ENCODE measurements around the gene PAQR5. TPM values are rescaled to one million over a fixed set of nuclear protein-coding genes. Genes with fewer than 3 reads are reported as not detected.
A peak's percentile ranks its signal among the peaks of the same experiment; 100 is the strongest.

Gene PAQR5
- total RNA-seq, 1 donor from 2014 or later: 1.5 TPM

- Mint-ChIP-seq H3K4me1 (ENCODE audit: unreplicated experiment) (peaks cover 28% of the 10 kb centered on the region), H3K36me3 (ENCODE audit: unreplicated experiment) (no peaks in the 10 kb centered on the region), H3K27ac (ENCODE audit: unreplicated experiment) (no peak overlapping the region), H3K4me3 (ENCODE audit: unreplicated experiment) (no peak overlapping the region), H3K27me3 (ENCODE audit: unreplicated experiment) (no peaks in the 10 kb centered on the region), H3K9me3 (ENCODE audit: unreplicated experiment) (no peaks in the 10 kb centered on the region)
- DNase-seq (ENCODE audit: extremely low spot score, unreplicated experiment): no peak
- TF ChIP-seq CTCF (IDR thresholded peaks at IDR 0.05): no peak
Observed at GRCh38 chr15:69408841-69409240, 110.1 kb downstream of the PAQR5 start.

- H3K9me3 Mint-ChIP-seq (ENCODE audit: unreplicated experiment): no peaks in the 10 kb centered on the region
- no peak overlapping the region for H3K4me3 Mint-ChIP-seq (ENCODE audit: unreplicated experiment)
- H3K27me3 Mint-ChIP-seq (ENCODE audit: unreplicated experiment): no peaks in the 10 kb centered on the region
- H3K4me1 Mint-ChIP-seq (ENCODE audit: unreplicated experiment): peaks cover 30% of the 10 kb centered on the region
- no peak for DNase-seq (ENCODE audit: extremely low spot score, unreplicated experiment)
- H3K27ac Mint-ChIP-seq (ENCODE audit: unreplicated experiment): no peak overlapping the region
- H3K36me3 Mint-ChIP-seq (ENCODE audit: unreplicated experiment): no peaks in the 10 kb centered on the region
- TF ChIP-seq CTCF (IDR thresholded peaks at IDR 0.05): peak; percentile 65
Observed at GRCh38 chr15:69410248-69410874, 111.6 kb downstream of the PAQR5 start.

GRCh38 chr15:69412274-69412673, 113.6 kb downstream of the PAQR5 start:
- no peaks in the 10 kb centered on the region for H3K36me3 Mint-ChIP-seq (ENCODE audit: unreplicated experiment)
- H3K4me1 Mint-ChIP-seq (ENCODE audit: unreplicated experiment): peaks cover 43% of the 10 kb centered on the region
- no peaks in the 10 kb centered on the region for H3K9me3 Mint-ChIP-seq (ENCODE audit: unreplicated experiment)
- no peaks in the 10 kb centered on the region for H3K27me3 Mint-ChIP-seq (ENCODE audit: unreplicated experiment)
- DNase-seq (ENCODE audit: extremely low spot score, unreplicated experiment): no peak
- H3K4me3 Mint-ChIP-seq (ENCODE audit: unreplicated experiment): no peak overlapping the region
- H3K27ac Mint-ChIP-seq (ENCODE audit: unreplicated experiment): no peak overlapping the region
- no peak for TF ChIP-seq CTCF (IDR thresholded peaks at IDR 0.05)

GRCh38 chr15:69412701-69413100, 114.0 kb downstream of the PAQR5 start:
- Mint-ChIP-seq H3K4me1 (ENCODE audit: unreplicated experiment) (peaks cover 47% of the 10 kb centered on the region), H3K36me3 (ENCODE audit: unreplicated experiment) (no peaks in the 10 kb centered on the region), H3K27ac (ENCODE audit: unreplicated experiment) (no peak overlapping the region), H3K27me3 (ENCODE audit: unreplicated experiment) (no peaks in the 10 kb centered on the region), H3K9me3 (ENCODE audit: unreplicated experiment) (no peaks in the 10 kb centered on the region), H3K4me3 (ENCODE audit: unreplicated experiment) (peak overlapping the region; percentile 93)
- no peak for TF ChIP-seq CTCF (IDR thresholded peaks at IDR 0.05)
- DNase-seq (ENCODE audit: extremely low spot score, unreplicated experiment): no peak

GRCh38 chr15:69413822-69414700, 115.3 kb downstream of the PAQR5 start, which contains the start of gene KIF23:
Gene KIF23, plus strand, starts transcription at chr15:69414349. Its CDS starts 117 bp downstream, at chr15:69414466.
- Mint-ChIP-seq H3K4me1 (ENCODE audit: unreplicated experiment) (peaks cover 53% of the 10 kb centered on the region), H3K27ac (ENCODE audit: unreplicated experiment) (peak within 1 kb of the TSS; percentile 87), H3K9me3 (ENCODE audit: unreplicated experiment) (no peaks in the 10 kb centered on the region), H3K4me3 (ENCODE audit: unreplicated experiment) (peak within 1 kb of the TSS; percentile 93), H3K27me3 (ENCODE audit: unreplicated experiment) (no peaks in the 10 kb centered on the region), H3K36me3 (ENCODE audit: unreplicated experiment) (no peaks in the 10 kb centered on the region)
- TF ChIP-seq CTCF (IDR thresholded peaks at IDR 0.05): no peak
- peak; percentile 94 for DNase-seq (ENCODE audit: extremely low spot score, unreplicated experiment)
